Activated CD8-positive, alpha-beta T cell treated with anti-CD3 and anti-CD28 coated beads for 36 hours (primary cell): Measurements from ENCODE around the gene SLIT3. TPM values are rescaled to one million over a fixed set of nuclear protein-coding genes. Genes with fewer than 3 reads are reported as not detected.

Experiments
- ATAC-seq: fragments of 200-7000 bp; cut with Tn5 transposase; one replicate; pipeline ENCODE4 v1.10.0; 2021; ENCODE audit warnings: mild to moderate bottlenecking, moderate library complexity
- CTCF ChIA-PET: fragments of 350-600 bp; sonication (Branson Sonifier 250); formaldehyde crosslinking; loops from one replicate; lab custom pipeline; 2021; ENCODE audit warnings: antibody characterized with exemption; lab: Charles Lee
- POLR2A ChIA-PET: fragments of 350-600 bp; sonication (Branson Sonifier 250); formaldehyde crosslinking; loops from one replicate; lab custom pipeline; 2021; ENCODE audit warnings: antibody characterized with exemption; lab: Charles Lee
- DNase-seq: peaks from one replicate; pipeline ENCODE4 v3.0.0-alpha.2; 2020
- H3K27ac Mint-ChIP-seq: one replicate; pipeline ENCODE4 v1.8.0; 2021; ENCODE audit warnings: mild to moderate bottlenecking, mixed read lengths
- H3K27me3 Mint-ChIP-seq: one replicate; pipeline ENCODE4 v1.8.0; 2021; ENCODE audit warnings: mixed read lengths
- H3K36me3 Mint-ChIP-seq: one replicate; pipeline ENCODE4 v1.8.0; 2021; ENCODE audit warnings: low read depth, mixed read lengths
- H3K4me1 Mint-ChIP-seq: one replicate; pipeline ENCODE4 v1.8.0; 2021; ENCODE audit warnings: low read depth, mixed read lengths
- H3K4me3 Mint-ChIP-seq: one replicate; pipeline ENCODE4 v1.8.0; 2021; ENCODE audit warnings: mild to moderate bottlenecking, moderate library complexity, mixed read lengths
- H3K9me3 Mint-ChIP-seq: one replicate; pipeline ENCODE4 v1.8.0; 2021; ENCODE audit warnings: mixed read lengths
- intact Hi-C: fragments of 100-400 bp; cut with micrococcal nuclease; formaldehyde crosslinking; loops from one replicate; pipeline ENCODE4 v1.10.0; 2022
- total RNA-seq, 2 experiments: library from RNA; stranded (reverse); gene quantifications; one replicate each; pipeline ENCODE4 v1.2.3, GENCODE V29; 2021
- TF ChIP-seq, protein P1 (sequence below): fragments of 200-600 bp; IDR thresholded peaks from one replicate; pipeline ENCODE4 v1.8.0; 2022; ENCODE audit warnings: antibody characterized with exemption, mild to moderate bottlenecking

The SLIT3 gene
- total RNA-seq, 2 experiments from 2014 or later: 0.69 to 0.74 TPM

DNA sequence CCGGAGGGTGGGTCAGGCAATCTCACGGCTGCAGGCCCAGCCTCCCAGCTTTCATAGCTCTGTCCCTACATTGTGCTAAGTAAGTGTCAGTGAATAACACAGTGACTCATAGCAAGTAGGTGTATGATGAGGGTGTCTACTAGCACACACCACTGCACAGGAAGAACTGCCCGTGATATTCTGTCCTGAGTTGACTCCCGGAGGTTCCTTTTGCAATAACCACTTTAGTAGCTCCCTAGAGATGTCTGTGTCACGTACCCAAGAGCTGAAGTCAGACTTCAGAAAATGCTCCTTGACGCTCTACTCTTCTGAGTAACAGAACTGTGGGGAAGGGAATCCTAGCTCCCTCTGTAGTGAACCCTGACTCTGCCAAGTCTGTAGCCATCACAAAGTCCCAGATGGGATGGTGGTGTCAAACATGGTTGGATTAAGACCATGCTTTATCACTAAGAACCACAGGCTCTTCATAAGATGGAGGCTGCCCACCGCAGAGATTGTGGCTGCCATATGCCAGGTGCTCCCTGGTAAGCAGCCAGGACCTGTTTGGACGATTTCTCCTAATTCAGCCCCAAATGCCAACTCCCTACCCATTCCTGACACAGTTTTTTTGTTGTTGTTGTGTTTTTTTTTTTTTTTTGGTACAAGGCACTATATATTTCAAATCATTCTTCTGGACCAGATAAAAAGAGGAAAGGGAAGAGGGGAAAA is 369.1 kb downstream of the SLIT3 start:
- Mint-ChIP-seq H3K36me3 (no peaks in the 10 kb centered on the region), H3K9me3 (no peaks in the 10 kb centered on the region), H3K27me3 (peaks cover 10% of the 10 kb centered on the region), H3K4me1 (no peaks in the 10 kb centered on the region), H3K27ac (no peak overlapping the region), H3K4me3 (no peak overlapping the region)
- ATAC-seq (peak; percentile 83), DNase-seq (no peak)
- ChIA-PET POLR2A (no interaction called here), CTCF (no interaction called here)
- TF ChIP-seq, protein P1, sequence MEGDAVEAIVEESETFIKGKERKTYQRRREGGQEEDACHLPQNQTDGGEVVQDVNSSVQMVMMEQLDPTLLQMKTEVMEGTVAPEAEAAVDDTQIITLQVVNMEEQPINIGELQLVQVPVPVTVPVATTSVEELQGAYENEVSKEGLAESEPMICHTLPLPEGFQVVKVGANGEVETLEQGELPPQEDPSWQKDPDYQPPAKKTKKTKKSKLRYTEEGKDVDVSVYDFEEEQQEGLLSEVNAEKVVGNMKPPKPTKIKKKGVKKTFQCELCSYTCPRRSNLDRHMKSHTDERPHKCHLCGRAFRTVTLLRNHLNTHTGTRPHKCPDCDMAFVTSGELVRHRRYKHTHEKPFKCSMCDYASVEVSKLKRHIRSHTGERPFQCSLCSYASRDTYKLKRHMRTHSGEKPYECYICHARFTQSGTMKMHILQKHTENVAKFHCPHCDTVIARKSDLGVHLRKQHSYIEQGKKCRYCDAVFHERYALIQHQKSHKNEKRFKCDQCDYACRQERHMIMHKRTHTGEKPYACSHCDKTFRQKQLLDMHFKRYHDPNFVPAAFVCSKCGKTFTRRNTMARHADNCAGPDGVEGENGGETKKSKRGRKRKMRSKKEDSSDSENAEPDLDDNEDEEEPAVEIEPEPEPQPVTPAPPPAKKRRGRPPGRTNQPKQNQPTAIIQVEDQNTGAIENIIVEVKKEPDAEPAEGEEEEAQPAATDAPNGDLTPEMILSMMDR: no peak
- intact Hi-C loops: no loop called here

DNA sequence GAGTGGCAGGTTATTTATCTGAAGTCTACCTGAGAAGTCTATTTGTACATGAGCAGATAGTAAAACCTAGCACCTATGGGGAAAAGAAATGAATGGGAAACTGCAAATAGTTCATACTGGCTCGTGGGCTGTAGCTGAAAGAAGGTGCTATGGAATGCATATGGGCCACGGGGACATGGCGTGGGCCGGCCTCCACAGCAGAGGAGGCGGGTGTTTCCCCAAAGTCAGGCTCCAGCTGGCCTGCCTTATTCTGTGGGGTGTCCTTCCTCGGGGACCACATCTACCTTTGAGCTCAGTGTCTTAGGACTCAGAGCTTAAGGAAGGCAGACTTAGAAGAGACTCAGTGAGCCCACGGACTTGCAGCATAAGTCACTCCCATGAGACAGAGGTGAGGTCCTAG is 371.3 kb downstream of the SLIT3 start:
- Mint-ChIP-seq H3K27ac (no peak overlapping the region), H3K4me1 (no peaks in the 10 kb centered on the region), H3K9me3 (no peaks in the 10 kb centered on the region), H3K27me3 (peaks cover 9% of the 10 kb centered on the region), H3K4me3 (no peak overlapping the region), H3K36me3 (no peaks in the 10 kb centered on the region)
- DNase-seq: no peak
- ChIA-PET POLR2A (no interaction called here), CTCF (no interaction called here)
- TF ChIP-seq, protein P1: no peak
- ATAC-seq: no peak
- intact Hi-C loops: no loop called here

DNA sequence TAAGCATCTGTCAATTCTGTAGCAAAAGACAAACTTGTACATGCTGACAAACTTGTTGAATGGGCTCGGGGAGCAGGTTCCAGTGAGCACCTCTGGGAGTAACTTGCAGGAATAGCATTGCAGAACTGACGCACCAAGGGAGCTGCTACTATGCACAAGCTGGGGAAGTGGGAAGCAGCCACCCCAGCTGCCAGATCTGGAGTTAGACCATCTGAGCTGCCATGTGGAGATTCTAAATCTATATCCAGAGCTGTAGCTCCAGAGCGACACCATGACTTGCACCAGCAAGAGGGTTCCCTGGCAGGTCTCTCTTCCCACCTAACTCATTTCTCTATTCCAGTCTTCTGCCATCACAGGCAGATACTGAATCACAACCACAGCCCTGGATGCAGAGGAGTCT is 375.8 kb downstream of the SLIT3 start:
- ChIA-PET POLR2A (no interaction called here), CTCF (interaction anchor here (1.2 to 1.5 kb wide), 2 partner anchors 22 to 175 kb away, joined by 3 read pairs; no protein-coding TSS in a partner anchor)
- intact Hi-C loops: no loop called here
- H3K9me3 Mint-ChIP-seq: no peaks in the 10 kb centered on the region
- H3K4me1 Mint-ChIP-seq: no peaks in the 10 kb centered on the region
- DNase-seq (no peak), ATAC-seq (no peak)
- TF ChIP-seq, protein P1: no peak
- H3K27ac Mint-ChIP-seq: no peak overlapping the region
- H3K4me3 Mint-ChIP-seq: no peak overlapping the region
- H3K27me3 Mint-ChIP-seq: peaks cover 26% of the 10 kb centered on the region
- no peaks in the 10 kb centered on the region for H3K36me3 Mint-ChIP-seq

DNA sequence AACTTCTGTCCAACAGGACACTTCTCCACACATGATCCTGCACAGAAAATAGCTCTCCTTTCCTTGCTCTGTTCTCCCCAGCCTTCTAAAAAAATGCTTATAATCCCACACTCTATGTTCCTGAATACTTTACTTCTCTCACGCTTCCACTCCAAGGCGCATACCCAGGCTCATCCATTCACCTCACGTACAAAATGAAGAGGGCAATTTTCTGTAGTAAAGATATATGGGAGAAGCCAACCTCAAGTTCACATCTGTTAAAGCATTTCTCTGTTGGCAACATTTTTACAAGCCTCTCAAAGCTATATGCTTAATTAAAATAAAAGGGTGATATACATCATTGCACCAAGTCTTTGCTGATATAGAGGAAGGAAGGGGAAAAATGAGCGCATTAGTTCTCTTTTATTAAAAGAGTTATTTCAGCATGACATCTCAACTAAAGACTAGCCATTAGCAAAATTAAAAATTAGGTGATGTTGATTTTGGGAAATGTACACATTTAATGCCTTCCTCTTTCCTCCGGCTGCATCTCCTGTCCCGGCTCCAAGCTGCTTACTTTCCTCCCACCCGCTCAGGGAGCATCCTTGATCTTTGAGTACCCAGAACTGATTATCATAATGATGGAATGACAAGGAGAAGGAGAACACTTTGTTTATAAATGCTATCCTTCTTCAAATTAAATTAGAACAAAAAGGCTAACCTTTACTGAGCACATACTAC is 379.6 kb downstream of the SLIT3 start:
- DNase-seq (no peak), ATAC-seq (no peak)
- no peaks in the 10 kb centered on the region for H3K4me1 Mint-ChIP-seq
- H3K27me3 Mint-ChIP-seq: peaks cover 34% of the 10 kb centered on the region
- ChIA-PET POLR2A (interaction anchor here (0.6 kb wide), 1 partner anchor 912 kb away, joined by 3 read pairs; no protein-coding TSS in a partner anchor), CTCF (interaction anchor here (0.9 kb wide), 1 partner anchor 215 kb away, joined by 3 read pairs; no protein-coding TSS in a partner anchor)
- TF ChIP-seq, protein P1: no peak
- no peak overlapping the region for H3K27ac Mint-ChIP-seq
- H3K9me3 Mint-ChIP-seq: no peaks in the 10 kb centered on the region
- no peak overlapping the region for H3K4me3 Mint-ChIP-seq
- H3K36me3 Mint-ChIP-seq: no peaks in the 10 kb centered on the region
- intact Hi-C loops: no loop called here
